Upper lobe of left lung (tissue), 4 donors: Measurements from ENCODE around the gene CIRBP.

Experiments used
- POLR2A ChIP-seq, 4 donors: fragments of 450-650 bp; IDR thresholded peaks; one replicate each; pipeline ENCODE4 v1.5.1; 2016 to 2017; ENCODE audit warnings: antibody characterized with exemption in 4 of 4, mild to moderate bottlenecking in 2 of 4
- TF ChIP-seq, protein P1 (sequence below), 6 experiments: fragments of 450-650 bp in 4 of 6; fragments of 200-600 bp in 2 of 6; sonication (generic) in 2 of 6; IDR thresholded peaks; one replicate each; pipeline ENCODE4 v1.5.1; 2016 to 2019; ENCODE audit warnings: antibody characterized with exemption in 6 of 6

DNA sequence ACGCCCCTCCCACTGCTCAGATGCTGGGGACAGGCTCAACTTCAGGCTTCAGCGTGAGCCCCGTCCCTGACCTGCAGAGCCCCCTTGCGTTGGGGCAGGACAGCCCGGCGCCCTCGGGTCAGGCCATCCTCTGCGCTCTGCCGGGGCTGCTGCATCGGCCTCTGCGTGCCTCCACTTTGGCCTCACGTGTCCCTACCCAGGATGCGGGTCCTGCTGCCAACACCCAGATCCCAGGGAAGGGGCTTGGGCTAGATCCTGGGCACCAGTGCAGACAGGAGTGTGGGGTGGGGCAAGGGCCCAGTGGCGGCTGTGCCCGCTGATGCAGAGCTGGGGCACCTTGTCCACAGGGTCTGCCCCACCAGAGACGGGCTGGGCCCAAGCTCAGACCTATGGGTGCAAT lies 44.3 kb upstream of the CIRBP start:
- TF ChIP-seq, protein P1, sequence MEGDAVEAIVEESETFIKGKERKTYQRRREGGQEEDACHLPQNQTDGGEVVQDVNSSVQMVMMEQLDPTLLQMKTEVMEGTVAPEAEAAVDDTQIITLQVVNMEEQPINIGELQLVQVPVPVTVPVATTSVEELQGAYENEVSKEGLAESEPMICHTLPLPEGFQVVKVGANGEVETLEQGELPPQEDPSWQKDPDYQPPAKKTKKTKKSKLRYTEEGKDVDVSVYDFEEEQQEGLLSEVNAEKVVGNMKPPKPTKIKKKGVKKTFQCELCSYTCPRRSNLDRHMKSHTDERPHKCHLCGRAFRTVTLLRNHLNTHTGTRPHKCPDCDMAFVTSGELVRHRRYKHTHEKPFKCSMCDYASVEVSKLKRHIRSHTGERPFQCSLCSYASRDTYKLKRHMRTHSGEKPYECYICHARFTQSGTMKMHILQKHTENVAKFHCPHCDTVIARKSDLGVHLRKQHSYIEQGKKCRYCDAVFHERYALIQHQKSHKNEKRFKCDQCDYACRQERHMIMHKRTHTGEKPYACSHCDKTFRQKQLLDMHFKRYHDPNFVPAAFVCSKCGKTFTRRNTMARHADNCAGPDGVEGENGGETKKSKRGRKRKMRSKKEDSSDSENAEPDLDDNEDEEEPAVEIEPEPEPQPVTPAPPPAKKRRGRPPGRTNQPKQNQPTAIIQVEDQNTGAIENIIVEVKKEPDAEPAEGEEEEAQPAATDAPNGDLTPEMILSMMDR (IDR thresholded peaks at IDR 0.05), result no peak
- no peak for TF ChIP-seq POLR2A (IDR thresholded peaks at IDR 0.05)
